Measurements from ENCODE around the gene PLA1A.

PLA1A gene

DNA sequence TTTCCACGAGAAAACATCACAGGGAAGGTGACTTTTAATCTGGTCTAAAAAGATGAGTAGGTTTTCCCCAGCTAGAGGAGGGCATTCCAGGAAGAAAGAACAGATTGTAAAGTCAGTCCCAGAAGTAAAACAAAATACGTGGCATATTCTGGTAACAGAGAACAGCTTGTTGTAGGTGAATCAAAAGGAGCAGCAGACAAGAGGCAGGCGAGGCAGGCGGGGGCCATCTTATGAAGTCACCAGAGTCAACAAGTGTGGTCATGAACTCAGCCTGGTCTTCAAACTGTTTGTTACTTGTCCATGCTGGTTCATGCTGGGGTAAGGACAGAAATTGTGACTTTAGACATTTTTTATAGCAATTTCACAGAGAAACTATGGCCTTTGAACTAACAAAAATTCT lies 66.7 kb downstream of the PLA1A start:
- Histone ChIP-seq H3K9ac (no peak overlapping the region), H3K4me3 (IDR thresholded peaks at IDR 0.05; ENCODE audit: insufficient read depth, low read depth, low read length) (no peak overlapping the region), H3K4me1 (ENCODE audit: low read depth, poor library complexity, severe bottlenecking) (peaks cover 10% of the 10 kb centered on the region), H2AFZ (ENCODE audit: low read depth) (no peak overlapping the region), H3K4me2 (no peak overlapping the region), H3K27ac (no peak overlapping the region), H3K79me2 (ENCODE audit: insufficient read depth, low read depth) (no peaks in the 10 kb centered on the region), H3K36me3 (ENCODE audit: insufficient read depth) (no peaks in the 10 kb centered on the region), H3K27me3 (ENCODE audit: insufficient read depth, low read depth) (no peaks in the 10 kb centered on the region), H4K20me1 (ENCODE audit: insufficient read depth) (no peaks in the 10 kb centered on the region)
- no peak for TF ChIP-seq CTCF (conservative IDR thresholded peaks at IDR 0.05; ENCODE audit: low read depth, low read length)

DNA sequence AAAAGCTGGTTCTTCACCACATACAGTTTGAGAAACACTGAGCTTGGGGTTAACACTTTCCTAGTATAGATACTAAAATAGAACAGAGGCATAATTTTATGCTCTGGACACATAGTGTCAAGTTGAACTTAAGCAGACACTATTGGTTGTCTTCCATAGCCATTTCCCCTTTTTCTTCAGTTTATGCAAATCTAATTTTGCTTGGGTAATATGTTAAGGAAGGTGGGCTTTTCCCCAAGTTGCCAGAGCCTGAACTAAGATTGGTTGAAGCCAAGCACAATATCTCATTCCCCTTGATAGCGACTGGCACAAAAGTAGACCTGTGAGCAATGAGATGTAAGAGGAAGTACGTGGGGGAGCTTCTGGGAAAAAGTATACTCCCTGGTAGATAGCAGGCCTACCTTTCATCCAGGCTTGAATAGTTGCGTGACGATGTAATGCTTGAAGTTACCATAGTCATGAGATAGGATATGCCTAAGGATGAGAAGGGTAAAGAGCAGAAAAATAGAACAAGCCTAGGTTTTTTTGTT lies 67.2 kb downstream of the PLA1A start:
- Histone ChIP-seq H3K9ac (no peak overlapping the region), H2AFZ (ENCODE audit: low read depth) (no peak overlapping the region), H3K27ac (no peak overlapping the region)

DNA sequence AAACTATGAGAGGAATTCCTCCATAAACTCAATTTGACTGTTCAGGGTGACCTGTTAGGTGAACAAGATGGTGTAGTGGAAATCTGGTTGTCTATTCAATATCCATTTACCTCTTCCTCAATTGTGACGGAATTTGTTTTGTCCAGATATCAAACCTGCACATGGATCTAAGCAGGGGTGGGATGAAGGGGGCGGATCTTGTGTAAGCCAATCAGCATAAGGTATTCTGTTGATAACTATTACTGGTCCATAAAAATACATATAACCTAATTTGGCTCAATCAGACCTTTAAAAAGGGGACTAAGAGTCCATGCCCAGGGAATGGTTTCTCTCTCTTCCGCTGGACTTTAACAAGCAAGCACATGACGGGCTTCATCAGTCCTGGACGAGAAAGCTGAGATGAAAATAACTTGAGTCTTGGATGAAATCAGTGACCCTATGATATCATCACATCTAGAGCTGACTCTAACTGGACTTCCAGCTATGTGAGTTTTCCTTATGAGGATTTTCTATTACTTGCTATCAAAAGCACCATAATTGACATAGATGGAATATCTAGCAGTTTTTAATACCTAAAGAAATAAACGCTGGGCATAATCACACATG lies 68.4 kb downstream of the PLA1A start:
- no peak overlapping the region for H3K4me3 ChIP-seq (IDR thresholded peaks at IDR 0.05; ENCODE audit: insufficient read depth, low read depth, low read length)
- no peak overlapping the region for H3K4me2 ChIP-seq
- no peaks in the 10 kb centered on the region for H3K79me2 ChIP-seq (ENCODE audit: insufficient read depth, low read depth)
- H3K9ac ChIP-seq: no peak overlapping the region
- H3K36me3 ChIP-seq (ENCODE audit: insufficient read depth): no peaks in the 10 kb centered on the region
- H3K4me1 ChIP-seq (ENCODE audit: low read depth, poor library complexity, severe bottlenecking): peaks cover 10% of the 10 kb centered on the region
- H4K20me1 ChIP-seq (ENCODE audit: insufficient read depth): no peaks in the 10 kb centered on the region
- TF ChIP-seq CTCF (conservative IDR thresholded peaks at IDR 0.05; ENCODE audit: low read depth, low read length): no peak
- H2AFZ ChIP-seq (ENCODE audit: low read depth): no peak overlapping the region
- H3K27ac ChIP-seq: no peak overlapping the region
- no peaks in the 10 kb centered on the region for H3K27me3 ChIP-seq (ENCODE audit: insufficient read depth, low read depth)

More for the DNA sequence above, 67.2 kb downstream of the PLA1A start:
- no peak for TF ChIP-seq CTCF (conservative IDR thresholded peaks at IDR 0.05; ENCODE audit: low read depth, low read length)
- H3K27me3 ChIP-seq (ENCODE audit: insufficient read depth, low read depth): no peaks in the 10 kb centered on the region
- H3K36me3 ChIP-seq (ENCODE audit: insufficient read depth): no peaks in the 10 kb centered on the region
- H3K4me1 ChIP-seq (ENCODE audit: low read depth, poor library complexity, severe bottlenecking): peaks cover 10% of the 10 kb centered on the region
- H3K4me3 ChIP-seq (IDR thresholded peaks at IDR 0.05; ENCODE audit: insufficient read depth, low read depth, low read length): no peak overlapping the region
- no peaks in the 10 kb centered on the region for H4K20me1 ChIP-seq (ENCODE audit: insufficient read depth)
- no peaks in the 10 kb centered on the region for H3K79me2 ChIP-seq (ENCODE audit: insufficient read depth, low read depth)
- H3K4me2 ChIP-seq: no peak overlapping the region

GRCh38 chr3:119669906-119670570 lies 72.4 kb downstream of the PLA1A start:
- Histone ChIP-seq H3K79me2 (ENCODE audit: insufficient read depth, low read depth) (peaks cover under 1% of the 10 kb centered on the region; the same call in 1 of the 2 replicates), H3K4me1 (ENCODE audit: low read depth, poor library complexity, severe bottlenecking) (no peaks in the 10 kb centered on the region), H3K36me3 (ENCODE audit: insufficient read depth) (0 out of 2 replicates have a peak, but pooled peaks cover 13% of the 10 kb centered on the region), H2AFZ (ENCODE audit: low read depth) (no peak overlapping the region), H3K4me2 (no peak overlapping the region), H3K4me3 (IDR thresholded peaks at IDR 0.05; ENCODE audit: insufficient read depth, low read depth, low read length) (no peak overlapping the region), H4K20me1 (ENCODE audit: insufficient read depth) (no peaks in the 10 kb centered on the region), H3K9ac (no peak overlapping the region), H3K27ac (no peak overlapping the region), H3K27me3 (ENCODE audit: insufficient read depth, low read depth) (no peaks in the 10 kb centered on the region)
- no peak for TF ChIP-seq CTCF (conservative IDR thresholded peaks at IDR 0.05; ENCODE audit: low read depth, low read length)
